K562 (cell line): Measurements from ENCODE around the gene NALF2.

ENCODE experiments used
- CTCF ChIP-seq, 3 experiments: IDR thresholded peaks in 2 of 3; conservative IDR thresholded peaks in 1 of 3; 2 replicates each; pipeline ENCODE4 v1.5.1; 2011 to 2012; ENCODE audit warnings: low read length in 3 of 3, mild to moderate bottlenecking in 3 of 3, control low read depth in 2 of 3, improper control_type of control experiment in 1 of 3, inconsistent platforms in 1 of 3, low read depth in 1 of 3, mixed read lengths in 1 of 3, moderate library complexity in 1 of 3; ENCODE audit not compliant: insufficient read depth in 2 of 3
- MED1 ChIP-seq: sonication (generic); formaldehyde crosslinking; IDR thresholded peaks from 2 replicates; pipeline ENCODE4 v1.8.1; 2023; ENCODE audit warnings: missing genetic modification reagents, borderline replicate concordance
- STAT6 ChIP-seq: sonication (generic); formaldehyde crosslinking; IDR thresholded peaks from 2 replicates; pipeline ENCODE4 v1.8.1; 2023; ENCODE audit warnings: mild to moderate bottlenecking, missing genetic modification reagents
- ZNF699 ChIP-seq: fragments of 250-450 bp; sonication (Bioruptor Pico); IDR thresholded peaks from 2 replicates; pipeline ENCODE4 v1.8.0; 2021; ENCODE audit warnings: mild to moderate bottlenecking, moderate library complexity; ENCODE audit not compliant: insufficient replicate concordance

GRCh38 chrX:69531031-69531755, 27.1 kb downstream of the NALF2 start:
- TF ChIP-seq CTCF (IDR thresholded peaks at IDR 0.05 in 2 of 3, conservative IDR thresholded peaks at IDR 0.05 in 1 of 3; ENCODE audit: insufficient read depth in 2 of 3, low read depth in 1 of 3, low read length in 3 of 3) (no peak), STAT6 (CRISPR knock-in tag) (no peak), ZNF699 (CRISPR knock-in tag) (no peak), MED1 (CRISPR knock-in tag) (no peak)
